H9 (cell line): Measurements from ENCODE around the gene CERKL. TPM values are rescaled to one million over a fixed set of nuclear protein-coding genes. Genes with fewer than 3 reads are reported as not detected.

Experiments used
- DNase-seq: peaks from one replicate; pipeline ENCODE4 v3.0.0-alpha.2; 2017
- H2AFZ ChIP-seq: one replicate; pipeline ENCODE4 v1.6.1; 2013; ENCODE audit warnings: mild to moderate bottlenecking, low read length, control low read depth, moderate library complexity
- H2AK5ac ChIP-seq: 2 replicates; pipeline ENCODE4 v1.6.1; 2013; ENCODE audit warnings: low read length, control low read depth, mixed read lengths; ENCODE audit not compliant: insufficient read length
- H2BK120ac ChIP-seq: one replicate; pipeline ENCODE4 v1.6.1; 2013; ENCODE audit warnings: low read depth, mild to moderate bottlenecking, low read length, control low read depth, inconsistent platforms; ENCODE audit not compliant: poor library complexity, severe bottlenecking
- H2BK12ac ChIP-seq: 2 replicates; pipeline ENCODE4 v1.6.1; 2013; ENCODE audit warnings: low read length, control low read depth, mixed read lengths, low read depth; ENCODE audit not compliant: insufficient read length
- H2BK15ac ChIP-seq: 2 replicates; pipeline ENCODE4 v1.6.1; 2013; ENCODE audit warnings: low read depth, low read length, control low read depth
- H2BK20ac ChIP-seq: one replicate; pipeline ENCODE4 v1.6.1; 2013; ENCODE audit warnings: low read depth, mild to moderate bottlenecking, low read length, control low read depth, inconsistent platforms; ENCODE audit not compliant: poor library complexity, severe bottlenecking
- H2BK5ac ChIP-seq: 2 replicates; pipeline ENCODE4 v1.6.1; 2013; ENCODE audit warnings: low read length, control low read depth, mixed read lengths; ENCODE audit not compliant: insufficient read length
- H3K14ac ChIP-seq: 2 replicates; pipeline ENCODE4 v1.6.1; 2013; ENCODE audit warnings: low read length, control low read depth; ENCODE audit not compliant: insufficient read depth
- H3K18ac ChIP-seq: 2 replicates; pipeline ENCODE4 v1.6.1; 2013; ENCODE audit warnings: low read depth, mild to moderate bottlenecking, mixed read lengths, low read length, control low read depth; ENCODE audit not compliant: insufficient read length
- H3K23ac ChIP-seq: 2 replicates; pipeline ENCODE4 v1.6.1; 2013; ENCODE audit warnings: low read length, control low read depth, mixed read lengths, low read depth; ENCODE audit not compliant: insufficient read length
- H3K23me2 ChIP-seq: 2 replicates; pipeline ENCODE4 v1.6.1; 2013; ENCODE audit warnings: low read depth, mild to moderate bottlenecking, mixed read lengths, low read length, control low read depth; ENCODE audit not compliant: insufficient read length, poor library complexity, severe bottlenecking
- H3K27ac ChIP-seq: 2 replicates; pipeline ENCODE4 v1.5.1; 2013; ENCODE audit warnings: low read length, control low read depth, mixed read lengths, low read depth; ENCODE audit not compliant: insufficient read length
- H3K27me3 ChIP-seq: 2 replicates; pipeline ENCODE4 v1.6.1; 2013; ENCODE audit warnings: low read length, control low read depth, inconsistent platforms; ENCODE audit not compliant: insufficient read depth
- H3K4ac ChIP-seq: 2 replicates; pipeline ENCODE4 v1.6.1; 2013; ENCODE audit warnings: low read depth, mild to moderate bottlenecking, control low read depth, inconsistent platforms, low read length, moderate library complexity
- H3K4me1 ChIP-seq: 2 replicates; pipeline ENCODE4 v1.6.1; 2013; ENCODE audit warnings: low read length, control low read depth, inconsistent platforms; ENCODE audit not compliant: insufficient read depth
- H3K4me2 ChIP-seq: 2 replicates; pipeline ENCODE4 v1.6.1; 2013; ENCODE audit warnings: low read length, control low read depth, mixed read lengths; ENCODE audit not compliant: insufficient read length, insufficient read depth
- H3K56ac ChIP-seq: 2 replicates; pipeline ENCODE4 v1.6.1; 2013; ENCODE audit warnings: low read depth, mild to moderate bottlenecking, mixed read lengths, low read length, control low read depth; ENCODE audit not compliant: insufficient read length
- H3K79me1 ChIP-seq: 2 replicates; pipeline ENCODE4 v1.6.1; 2013; ENCODE audit warnings: low read depth, mild to moderate bottlenecking, moderate library complexity, low read length, control low read depth, inconsistent platforms; ENCODE audit not compliant: insufficient read depth, poor library complexity, severe bottlenecking
- H3K79me2 ChIP-seq: 2 replicates; pipeline ENCODE4 v1.6.1; 2013; ENCODE audit warnings: low read length, control low read depth, inconsistent platforms; ENCODE audit not compliant: insufficient read depth
- H3K9ac ChIP-seq: 2 replicates; pipeline ENCODE4 v1.6.1; 2013; ENCODE audit warnings: low read length, control low read depth, mixed read lengths; ENCODE audit not compliant: insufficient read length; ENCODE audit errors: extremely low read depth
- H3K9me3 ChIP-seq: one replicate; pipeline ENCODE4 v1.6.1; 2013; ENCODE audit warnings: low read depth, low read length, inconsistent platforms; ENCODE audit not compliant: control insufficient read depth
- H3T11ph ChIP-seq: one replicate; pipeline ENCODE4 v1.6.1; 2013; ENCODE audit warnings: mild to moderate bottlenecking, low read length, control low read depth, inconsistent platforms
- H4K20me1 ChIP-seq: one replicate; pipeline ENCODE4 v1.6.1; 2013; ENCODE audit not compliant: control insufficient read depth, insufficient read length, insufficient read depth
- H4K5ac ChIP-seq: 2 replicates; pipeline ENCODE4 v1.6.1; 2013; ENCODE audit warnings: low read depth, mild to moderate bottlenecking, mixed read lengths, low read length, control low read depth; ENCODE audit not compliant: insufficient read length
- H4K8ac ChIP-seq: replicated peaks from 2 replicates; pipeline ENCODE4 v1.6.1; 2013; ENCODE audit warnings: low read length, control low read depth, mixed read lengths, low read depth; ENCODE audit not compliant: insufficient read length
- H4K91ac ChIP-seq: 2 replicates; pipeline ENCODE4 v1.6.1; 2013; ENCODE audit warnings: low read depth, mild to moderate bottlenecking, moderate library complexity, mixed read lengths, low read length, control low read depth; ENCODE audit not compliant: insufficient read length
- H3K27ac Mint-ChIP-seq, 3 experiments: 2 replicates in 2 of 3; 3 replicates in 1 of 3; pipeline ENCODE4 v1.8.0; 2020 to 2021; ENCODE audit warnings: mixed read lengths in 3 of 3, mild to moderate bottlenecking in 1 of 3, moderate library complexity in 1 of 3
- H3K27me3 Mint-ChIP-seq: 2 replicates; pipeline ENCODE4 v1.8.0; 2021; ENCODE audit warnings: low read depth, mild to moderate bottlenecking, moderate library complexity, mixed read lengths
- H3K36me3 Mint-ChIP-seq, 3 experiments: 2 replicates in 2 of 3; 3 replicates in 1 of 3; pipeline ENCODE4 v1.8.0; 2020 to 2021; ENCODE audit warnings: low read depth in 3 of 3, mixed read lengths in 3 of 3; ENCODE audit not compliant: insufficient read depth in 1 of 3
- H3K4me1 Mint-ChIP-seq, 2 experiments: 2 replicates each; pipeline ENCODE4 v1.8.0; 2020; ENCODE audit warnings: mixed read lengths in 2 of 2
- H3K4me3 Mint-ChIP-seq, 2 experiments: 2 replicates in 1 of 2; 3 replicates in 1 of 2; pipeline ENCODE4 v1.8.0; 2020 to 2021; ENCODE audit warnings: mild to moderate bottlenecking in 2 of 2, mixed read lengths in 2 of 2, moderate library complexity in 1 of 2
- H3K9me3 Mint-ChIP-seq, 2 experiments: 2 replicates in 1 of 2; 3 replicates in 1 of 2; pipeline ENCODE4 v1.8.0; 2020; ENCODE audit warnings: mild to moderate bottlenecking in 2 of 2, mixed read lengths in 2 of 2, moderate library complexity in 1 of 2
- total RNA-seq: library from RNA; stranded (reverse); gene quantifications from 2 replicates; pipeline ENCODE4 v1.2.1, GENCODE V29; 2021
- TF ChIP-seq, protein P1 (sequence below): fragments of 200-600 bp; sonication (generic); conservative IDR thresholded peaks from 3 replicates; pipeline ENCODE4 v1.8.0; 2021; ENCODE audit warnings: antibody characterized with exemption, mild to moderate bottlenecking

CERKL gene
- total RNA-seq, 1 experiment from 2014 or later: not detected

DNA sequence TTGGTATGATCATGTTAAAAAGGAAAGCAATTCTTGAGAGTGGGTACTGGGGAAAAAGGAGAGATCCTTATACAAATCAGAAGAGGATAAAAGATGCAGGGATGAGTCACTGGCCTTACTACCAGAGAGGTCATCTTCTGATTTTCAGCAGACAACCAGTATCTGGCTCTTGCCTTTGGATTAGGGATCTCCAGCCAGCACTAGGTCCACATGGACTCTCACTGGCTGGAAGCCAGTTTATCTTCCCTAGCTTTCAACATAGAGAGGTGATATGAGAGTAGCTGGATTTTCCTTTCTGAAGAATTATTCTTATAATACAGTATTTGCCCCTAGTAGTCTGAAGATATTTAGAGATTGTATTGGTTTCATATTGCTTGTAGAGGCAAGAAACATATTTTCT is 30.2 kb downstream of the CERKL start:
- TF ChIP-seq, protein P1, sequence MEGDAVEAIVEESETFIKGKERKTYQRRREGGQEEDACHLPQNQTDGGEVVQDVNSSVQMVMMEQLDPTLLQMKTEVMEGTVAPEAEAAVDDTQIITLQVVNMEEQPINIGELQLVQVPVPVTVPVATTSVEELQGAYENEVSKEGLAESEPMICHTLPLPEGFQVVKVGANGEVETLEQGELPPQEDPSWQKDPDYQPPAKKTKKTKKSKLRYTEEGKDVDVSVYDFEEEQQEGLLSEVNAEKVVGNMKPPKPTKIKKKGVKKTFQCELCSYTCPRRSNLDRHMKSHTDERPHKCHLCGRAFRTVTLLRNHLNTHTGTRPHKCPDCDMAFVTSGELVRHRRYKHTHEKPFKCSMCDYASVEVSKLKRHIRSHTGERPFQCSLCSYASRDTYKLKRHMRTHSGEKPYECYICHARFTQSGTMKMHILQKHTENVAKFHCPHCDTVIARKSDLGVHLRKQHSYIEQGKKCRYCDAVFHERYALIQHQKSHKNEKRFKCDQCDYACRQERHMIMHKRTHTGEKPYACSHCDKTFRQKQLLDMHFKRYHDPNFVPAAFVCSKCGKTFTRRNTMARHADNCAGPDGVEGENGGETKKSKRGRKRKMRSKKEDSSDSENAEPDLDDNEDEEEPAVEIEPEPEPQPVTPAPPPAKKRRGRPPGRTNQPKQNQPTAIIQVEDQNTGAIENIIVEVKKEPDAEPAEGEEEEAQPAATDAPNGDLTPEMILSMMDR: no peak
- no peak overlapping the region for H2BK120ac ChIP-seq
- DNase-seq: no peak
- H3T11ph ChIP-seq: no peak overlapping the region
- no peak overlapping the region for H2BK5ac ChIP-seq
- no peaks in the 10 kb centered on the region for H4K20me1 ChIP-seq
- Mint-ChIP-seq H3K27me3 (peaks cover 15% of the 10 kb centered on the region), H3K4me3 (no peak overlapping the region), H3K27ac (no peak overlapping the region), H3K36me3 (no peaks in the 10 kb centered on the region), H3K4me1 (peaks cover 5 to 9% of the 10 kb centered on the region in 2 experiments; a peak in 3 of 4 replicates), H3K9me3 (no peaks in the 10 kb centered on the region; a peak in 1 of 5 replicates)
- H2AFZ ChIP-seq: no peak overlapping the region
- no peaks in the 10 kb centered on the region for H3K23me2 ChIP-seq
- no peak overlapping the region for H4K5ac ChIP-seq
- no peak overlapping the region for H3K27ac ChIP-seq
- no peak overlapping the region for H3K4me2 ChIP-seq
- no peaks in the 10 kb centered on the region for H3K79me2 ChIP-seq
- H3K9me3 ChIP-seq: no peaks in the 10 kb centered on the region
- H2BK20ac ChIP-seq: no peak overlapping the region
- no peak overlapping the region for H4K8ac ChIP-seq
- H2AK5ac ChIP-seq: no peak overlapping the region
- no peak overlapping the region for H4K91ac ChIP-seq
- no peak overlapping the region for H2BK15ac ChIP-seq
- H3K4me1 ChIP-seq: no peaks in the 10 kb centered on the region
- no peaks in the 10 kb centered on the region for H3K27me3 ChIP-seq
- H3K14ac ChIP-seq: no peak overlapping the region
- no peak overlapping the region for H3K23ac ChIP-seq
- no peaks in the 10 kb centered on the region for H3K79me1 ChIP-seq
- H2BK12ac ChIP-seq: no peak overlapping the region
- H3K9ac ChIP-seq: no peak overlapping the region
- no peak overlapping the region for H3K56ac ChIP-seq
- H3K4ac ChIP-seq: no peak overlapping the region
- H3K18ac ChIP-seq: no peak overlapping the region
